HEK293 (cell line): ENCODE results near the gene ENTPD8.

ENCODE experiments used
- CTCF ChIA-PET: fragments of 350-600 bp; formaldehyde crosslinking; extraction: SDS; loops from one replicate; lab custom pipeline; 2021; ENCODE audit warnings: antibody characterized with exemption; lab: Yijun Ruan, JAX
- POLR2A ChIA-PET: fragments of 300-600 bp; formaldehyde crosslinking; extraction: SDS; loops from one replicate; lab custom pipeline; 2020; ENCODE audit warnings: antibody characterized with exemption, inconsistent platforms; lab: Yijun Ruan, JAX
- H3K27ac ChIP-seq: fragments of 200-500 bp; sonication (Bioruptor generic); 2 replicates; pipeline ENCODE4 v1.5.1; 2014; ENCODE audit warnings: low read depth, low read length, control low read depth, inconsistent platforms; ENCODE audit errors: extremely low read depth
- H3K36me3 ChIP-seq, 2 experiments: fragments of 200-500 bp in 1 of 2; sonication (Bioruptor generic) in 1 of 2; 1 replicate in 1 of 2; 2 replicates in 1 of 2; pipeline ENCODE4 v1.5.1; 2014 to 2017; ENCODE audit warnings: inconsistent platforms in 2 of 2, low read length in 2 of 2; ENCODE audit not compliant: control insufficient read depth in 2 of 2, insufficient read depth in 1 of 2
- H3K4me1 ChIP-seq: fragments of 200-500 bp; sonication (Bioruptor generic); 2 replicates; pipeline ENCODE4 v1.5.1; 2014; ENCODE audit warnings: mild to moderate bottlenecking, low read length, inconsistent platforms; ENCODE audit not compliant: control insufficient read depth, insufficient read depth
- H3K4me3 ChIP-seq: 2 replicates; pipeline ENCODE4 v1.5.1; 2011; ENCODE audit warnings: low read depth, mild to moderate bottlenecking, control low read depth, low read length, moderate library complexity
- H3K9me3 ChIP-seq: fragments of 200-500 bp; sonication (Bioruptor generic); 2 replicates; pipeline ENCODE4 v1.5.1; 2014; ENCODE audit warnings: low read depth, low read length, inconsistent platforms; ENCODE audit not compliant: control insufficient read depth, insufficient read depth
- EGR2 ChIP-seq: fragments of 450-650 bp; formaldehyde crosslinking; IDR thresholded peaks from 2 replicates; pipeline ENCODE4 v1.5.1; 2016; ENCODE audit warnings: low read depth, missing biosample characterization, missing genetic modification characterization
- HIC1 ChIP-seq: fragments of 450-650 bp; formaldehyde crosslinking; IDR thresholded peaks from 2 replicates; pipeline ENCODE4 v1.5.1; 2016; ENCODE audit warnings: missing biosample characterization, missing genetic modification characterization
- HOXA7 ChIP-seq: sonication (generic); formaldehyde crosslinking; IDR thresholded peaks from 2 replicates; pipeline ENCODE4 v1.8.1; 2022; ENCODE audit warnings: missing genetic modification reagents, borderline replicate concordance
- HOXD13 ChIP-seq: sonication (generic); formaldehyde crosslinking; IDR thresholded peaks from 2 replicates; pipeline ENCODE4 v1.8.0; 2022; ENCODE audit warnings: missing genetic modification reagents, borderline replicate concordance
- PATZ1 ChIP-seq: fragments of 450-650 bp; formaldehyde crosslinking; IDR thresholded peaks from 2 replicates; pipeline ENCODE4 v1.5.1; 2016; ENCODE audit warnings: missing biosample characterization, missing genetic modification characterization
- PRDM4 ChIP-seq: fragments of 450-650 bp; formaldehyde crosslinking; IDR thresholded peaks from 2 replicates; pipeline ENCODE4 v1.5.1; 2017; ENCODE audit warnings: missing biosample characterization, missing genetic modification characterization
- SCRT1 ChIP-seq: fragments of 450-650 bp; formaldehyde crosslinking; IDR thresholded peaks from 2 replicates; pipeline ENCODE4 v1.5.1; 2016; ENCODE audit warnings: missing biosample characterization, missing genetic modification characterization, borderline replicate concordance
- ZNF341 ChIP-seq: fragments of 450-650 bp; formaldehyde crosslinking; IDR thresholded peaks from 2 replicates; pipeline ENCODE4; 2016; ENCODE audit warnings: low read depth, missing biosample characterization, missing genetic modification characterization
- ZNF391 ChIP-seq: fragments of 450-650 bp; formaldehyde crosslinking; IDR thresholded peaks from 2 replicates; pipeline ENCODE4 v1.5.1; 2016; ENCODE audit warnings: low read depth, missing biosample characterization, missing genetic modification characterization, borderline replicate concordance
- ZNF416 ChIP-seq: fragments of 450-650 bp; formaldehyde crosslinking; IDR thresholded peaks from 2 replicates; pipeline ENCODE4 v1.5.1; 2016; ENCODE audit warnings: missing biosample characterization, missing genetic modification characterization
- ZNF449 ChIP-seq: fragments of 450-650 bp; formaldehyde crosslinking; IDR thresholded peaks from 2 replicates; pipeline ENCODE4 v1.5.1; 2017; ENCODE audit warnings: missing biosample characterization, mild to moderate bottlenecking, missing genetic modification characterization, moderate library complexity
- ZNF701 ChIP-seq: fragments of 450-650 bp; formaldehyde crosslinking; IDR thresholded peaks from 2 replicates; pipeline ENCODE4 v1.5.1; 2016; ENCODE audit warnings: missing biosample characterization, missing genetic modification characterization
- ZNF747 ChIP-seq: fragments of 450-650 bp; formaldehyde crosslinking; IDR thresholded peaks from 2 replicates; pipeline ENCODE4 v1.5.1; 2016; ENCODE audit warnings: missing biosample characterization, missing genetic modification characterization
- ZNF76 ChIP-seq: fragments of 450-650 bp; formaldehyde crosslinking; IDR thresholded peaks from 2 replicates; pipeline ENCODE4; 2016; ENCODE audit warnings: low read depth, missing biosample characterization, missing genetic modification characterization, borderline replicate concordance

The ENTPD8 gene

GRCh38 chr9:137457406-137458193 is 16.4 kb upstream of the ENTPD8 start:
- Histone ChIP-seq H3K9me3 (no peaks in the 10 kb centered on the region), H3K27ac (no peak overlapping the region), H3K4me3 (no peak overlapping the region; the same call in 1 of the 2 replicates), H3K4me1 (peaks cover 6% of the 10 kb centered on the region), H3K36me3 (peaks cover 0 to 48% of the 10 kb centered on the region in 2 experiments; a peak in 1 of 3 replicates)
- TF ChIP-seq ZNF449 (tag by site-specific recombination) (no peak), EGR2 (tag by site-specific recombination) (no peak), ZNF76 (tag by site-specific recombination) (no peak), ZNF416 (tag by site-specific recombination) (no peak), ZNF391 (tag by site-specific recombination) (no peak), SCRT1 (tag by site-specific recombination) (no peak), HIC1 (tag by site-specific recombination) (peak; percentile 8; the same call in 1 of the 2 replicates), ZNF701 (tag by site-specific recombination) (no peak), PATZ1 (tag by site-specific recombination) (peak; percentile 42; the same call in 1 of the 2 replicates), HOXA7 (CRISPR knock-in tag) (no peak), ZNF747 (tag by site-specific recombination) (no peak)
- CTCF ChIA-PET: interaction anchor here (0.6 to 1.8 kb wide), 2 partner anchors 13 to 103 kb away, joined by 3 to 14 read pairs; no protein-coding TSS in a partner anchor
- POLR2A ChIA-PET: interaction anchor here (0.7 to 1.2 kb wide), 2 partner anchors 217 to 465 kb away, joined by 3 to 4 read pairs; partner anchors contain the start of genes PAXX and TUBB4B

GRCh38 chr9:137456864-137457405 is 15.8 kb upstream of the ENTPD8 start:
- Histone ChIP-seq H3K9me3 (no peaks in the 10 kb centered on the region), H3K4me1 (peaks cover 6% of the 10 kb centered on the region), H3K36me3 (peaks cover 0 to 54% of the 10 kb centered on the region in 2 experiments; a peak in 1 of 3 replicates), H3K4me3 (no peak overlapping the region), H3K27ac (peak overlapping the region; percentile 2; the same call in 1 of the 2 replicates)
- POLR2A ChIA-PET: interaction anchor here (0.7 to 1.2 kb wide), 2 partner anchors 216 to 464 kb away, joined by 3 to 4 read pairs; partner anchors contain the start of genes PAXX and TUBB4B
- CTCF ChIA-PET: interaction anchor here (0.6 to 1.8 kb wide), 6 partner anchors 12 to 509 kb away, joined by 3 to 14 read pairs (median 4); partner anchors contain the start of gene EXD3
- TF ChIP-seq HOXD13 (CRISPR knock-in tag) (no peak), ZNF341 (no peak), PRDM4 (tag by site-specific recombination) (0 out of 2 replicates have a peak, but pooled peaks have one; percentile 2)
